Neural cell (in vitro differentiated cells): ENCODE data around the gene ADAMTS2. TPM values are rescaled to one million over a fixed set of nuclear protein-coding genes. Genes with fewer than 3 reads are reported as not detected.

Experiments used
- H2AFZ ChIP-seq: fragments of 200-600, 300-800 bp; sonication (generic), shearing (Covaris generic); 2 replicates; pipeline ENCODE4 v1.6.0; 2014; ENCODE audit warnings: low read depth, mild to moderate bottlenecking, antibody characterized with exemption, low read length, moderate library complexity
- H3F3A ChIP-seq: fragments of 200-600 bp; shearing (Covaris generic); 2 replicates; pipeline ENCODE4 v1.6.1; 2016; ENCODE audit warnings: mild to moderate bottlenecking, moderate library complexity, mixed read lengths, antibody characterized with exemption, low read length; ENCODE audit not compliant: insufficient read depth, poor library complexity, severe bottlenecking
- H3K27ac ChIP-seq: fragments of 200-600, 300-800 bp; sonication (generic), shearing (Covaris generic); 2 replicates; pipeline ENCODE4 v1.5.1; 2014; ENCODE audit warnings: mild to moderate bottlenecking, low read length, moderate library complexity
- H3K27me3 ChIP-seq: fragments of 300-800, 200-600 bp; sonication (generic), shearing (Covaris generic); 2 replicates; pipeline ENCODE4 v1.6.0; 2014; ENCODE audit warnings: mild to moderate bottlenecking, low read depth, low read length, moderate library complexity; ENCODE audit not compliant: insufficient read depth
- H3K36me3 ChIP-seq: fragments of 300-800, 200-600 bp; sonication (generic), shearing (Covaris generic); 2 replicates; pipeline ENCODE4 v1.5.1; 2014; ENCODE audit warnings: mild to moderate bottlenecking, antibody characterized with exemption, low read length, moderate library complexity; ENCODE audit not compliant: insufficient read depth
- H3K4me2 ChIP-seq: fragments of 300-800, 200-600 bp; sonication (generic), shearing (Covaris generic); 2 replicates; pipeline ENCODE4 v1.6.0; 2014; ENCODE audit warnings: mild to moderate bottlenecking, low read length
- H3K4me3 ChIP-seq: fragments of 300-800, 200-600 bp; sonication (generic), shearing (Covaris generic); 2 replicates; pipeline ENCODE4 v1.5.1; 2014; ENCODE audit warnings: mild to moderate bottlenecking, low read length, moderate library complexity
- H3K79me2 ChIP-seq: fragments of 200-600 bp; shearing (Covaris generic); replicated peaks from 2 replicates; pipeline ENCODE4 v1.6.0; 2014; ENCODE audit warnings: mild to moderate bottlenecking, low read length, moderate library complexity; ENCODE audit not compliant: insufficient read depth
- H3K9ac ChIP-seq: fragments of 300-800, 200-600 bp; sonication (generic), shearing (Covaris generic); 2 replicates; pipeline ENCODE4 v1.6.1; 2016; ENCODE audit warnings: mild to moderate bottlenecking, low read length, mixed read lengths
- H3K9me2 ChIP-seq: fragments of 200-600 bp; shearing (Covaris generic); 2 replicates; pipeline ENCODE4 v1.6.1; 2016; ENCODE audit warnings: mild to moderate bottlenecking, low read length, mixed read lengths; ENCODE audit not compliant: insufficient read depth
- H3K9me3 ChIP-seq: fragments of 200-600, 300-800 bp; sonication (generic), shearing (Covaris generic); 2 replicates; pipeline ENCODE4 v1.6.1; 2016; ENCODE audit warnings: mild to moderate bottlenecking, mixed run types, low read length, moderate library complexity, mixed read lengths
- H4K20me1 ChIP-seq: fragments of 200-600 bp; shearing (Covaris generic); 2 replicates; pipeline ENCODE4 v1.6.1; 2016; ENCODE audit warnings: mild to moderate bottlenecking, mixed run types; ENCODE audit not compliant: insufficient read depth
- CTCF ChIP-seq: fragments of 450-650 bp; IDR thresholded peaks from 2 replicates; pipeline ENCODE4 v1.5.1; 2014; ENCODE audit warnings: antibody characterized with exemption, mild to moderate bottlenecking, moderate library complexity; ENCODE audit not compliant: poor library complexity, severe bottlenecking
- EP300 ChIP-seq: fragments of 450-650 bp; conservative IDR thresholded peaks from 2 replicates; pipeline ENCODE4 v1.6.1; 2014; ENCODE audit warnings: antibody characterized with exemption, mild to moderate bottlenecking, moderate library complexity; ENCODE audit not compliant: poor library complexity, severe bottlenecking
- EZH2 ChIP-seq: fragments of 200-600, 300-800 bp; shearing (Covaris generic), sonication (generic); IDR thresholded peaks from 2 replicates; pipeline ENCODE4 v1.6.1; 2014; ENCODE audit warnings: antibody characterized with exemption, low read length, borderline replicate concordance, mild to moderate bottlenecking; ENCODE audit not compliant: insufficient read depth, poor library complexity, severe bottlenecking
- MXI1 ChIP-seq: fragments of 450-650 bp; conservative IDR thresholded peaks from 2 replicates; pipeline ENCODE4 v1.6.1; 2014; ENCODE audit warnings: antibody characterized with exemption, mild to moderate bottlenecking; ENCODE audit not compliant: poor library complexity, severe bottlenecking
- POLR2AphosphoS5 ChIP-seq: IDR thresholded peaks from 2 replicates; pipeline ENCODE4 v1.6.1; 2012
- RAD21 ChIP-seq: fragments of 450-650 bp; conservative IDR thresholded peaks from 2 replicates; pipeline ENCODE4 v1.6.1; 2014; ENCODE audit warnings: antibody characterized with exemption, mild to moderate bottlenecking, moderate library complexity
- REST ChIP-seq: IDR thresholded peaks from 2 replicates; pipeline ENCODE4 v1.6.1; 2012; ENCODE audit warnings: borderline replicate concordance
- SMC3 ChIP-seq: fragments of 450-650 bp; conservative IDR thresholded peaks from 2 replicates; pipeline ENCODE4 v1.6.1; 2014; ENCODE audit warnings: antibody characterized with exemption, mild to moderate bottlenecking, moderate library complexity; ENCODE audit not compliant: poor library complexity
- TAF1 ChIP-seq: IDR thresholded peaks from 2 replicates; pipeline ENCODE4 v1.6.1; 2012; ENCODE audit warnings: low read depth
- polyA plus RNA-seq: library from polyadenylated mRNA; depleted of rRNA; stranded (reverse); fragments of >200 nt; gene quantifications from 2 replicates; pipeline ENCODE4 v1.2.3, GENCODE V29; 2014

ADAMTS2 gene
- polyA plus RNA-seq, 1 donor from 2014 or later: 0.61 TPM

DNA sequence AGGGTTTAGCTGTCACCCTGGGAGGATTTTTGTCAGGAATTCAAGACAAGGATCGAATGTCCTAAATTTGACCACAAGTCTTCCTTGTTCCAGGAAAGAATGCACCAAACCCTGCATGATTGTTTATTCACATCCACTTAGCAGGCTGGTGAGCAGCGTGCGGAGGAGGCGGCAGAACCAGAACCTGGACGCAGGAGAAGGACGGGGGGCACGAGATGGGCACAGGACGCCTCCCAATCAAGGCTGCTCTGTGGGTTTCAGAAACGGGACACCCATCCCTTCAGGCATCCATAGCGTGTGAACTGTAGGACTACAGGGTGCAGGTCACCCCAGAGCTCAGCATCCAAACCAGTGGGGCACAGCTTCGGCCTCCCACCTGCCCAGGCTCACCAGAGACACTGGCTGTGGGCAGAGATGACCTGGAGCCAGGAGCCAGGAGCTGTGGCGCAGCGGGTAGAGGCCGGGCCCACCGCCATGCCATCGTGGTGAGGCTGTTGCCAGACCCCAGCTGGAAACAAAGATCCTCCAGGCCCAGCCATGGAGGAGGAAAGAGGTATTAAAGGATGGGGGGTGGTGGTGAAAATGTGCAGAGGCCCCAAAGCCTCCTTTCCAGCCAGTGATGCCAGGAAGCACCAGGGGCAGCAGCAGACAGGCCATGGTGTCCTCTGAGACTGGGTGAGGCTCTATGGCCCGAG, 32.3 kb upstream of the ADAMTS2 start:
- Histone ChIP-seq H3F3A (no peaks in the 10 kb centered on the region), H3K9me3 (no peaks in the 10 kb centered on the region), H3K4me2 (no peak overlapping the region), H3K79me2 (no peaks in the 10 kb centered on the region), H4K20me1 (no peaks in the 10 kb centered on the region), H3K9me2 (no peaks in the 10 kb centered on the region), H3K9ac (no peak overlapping the region), H2AFZ (no peak overlapping the region), H3K27me3 (no peaks in the 10 kb centered on the region), H3K36me3 (no peaks in the 10 kb centered on the region), H3K27ac (no peak overlapping the region), H3K4me3 (no peak overlapping the region)
- TF ChIP-seq TAF1: no peak
- no peak for TF ChIP-seq EP300
- no peak for TF ChIP-seq POLR2AphosphoS5
- no peak for TF ChIP-seq CTCF
- no peak for TF ChIP-seq SMC3
- no peak for TF ChIP-seq REST
- no peak for TF ChIP-seq MXI1
- no peak for TF ChIP-seq RAD21
- no peak for TF ChIP-seq EZH2

DNA sequence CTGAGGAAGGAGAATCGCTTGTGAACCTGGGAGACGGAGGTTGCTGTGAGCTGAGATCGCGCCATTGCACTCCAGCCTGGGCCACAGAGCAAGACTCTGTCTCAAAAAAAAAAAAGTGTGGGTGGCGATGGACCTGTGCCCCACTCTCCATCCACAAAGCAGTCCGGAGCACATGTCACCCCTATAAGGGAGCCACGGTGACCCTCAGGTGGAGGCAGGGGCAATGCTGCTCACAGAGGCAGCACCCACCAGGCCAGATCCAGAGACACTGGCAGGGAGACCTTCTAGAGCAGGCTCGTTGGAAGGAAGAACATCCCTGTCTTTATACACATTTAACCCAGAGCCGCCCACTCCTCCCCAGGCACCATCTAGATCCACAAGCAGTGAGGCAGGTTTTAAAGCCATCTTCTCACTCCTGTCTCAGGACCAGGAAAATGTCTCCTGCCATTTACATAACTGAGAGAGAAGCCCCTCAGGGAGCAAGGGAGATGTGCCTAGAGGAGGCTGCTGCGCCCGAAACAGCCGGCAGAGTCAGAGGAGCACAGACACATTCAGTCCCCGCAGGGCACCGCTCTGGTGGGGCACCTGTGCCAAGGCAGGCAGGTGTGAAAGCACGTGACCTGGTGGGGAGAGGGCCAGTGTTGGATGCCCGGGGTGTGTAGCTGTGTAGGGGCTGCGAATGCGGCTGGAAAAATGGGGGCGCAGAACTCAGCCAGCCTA, 31.6 kb upstream of the ADAMTS2 start:
- Histone ChIP-seq H2AFZ (no peak overlapping the region), H3K9ac (no peak overlapping the region)
- TF ChIP-seq RAD21: no peak
- no peak for TF ChIP-seq EP300
- TF ChIP-seq SMC3: no peak
- no peak for TF ChIP-seq POLR2AphosphoS5
- TF ChIP-seq EZH2: no peak
- no peak for TF ChIP-seq MXI1

More for the DNA sequence above, 31.6 kb upstream of the ADAMTS2 start:
- H3K4me3 ChIP-seq: no peak overlapping the region
- H3K36me3 ChIP-seq: no peaks in the 10 kb centered on the region
- no peak overlapping the region for H3K27ac ChIP-seq
- H3K9me2 ChIP-seq: no peaks in the 10 kb centered on the region
- H3K9me3 ChIP-seq: no peaks in the 10 kb centered on the region
- H3K4me2 ChIP-seq: no peak overlapping the region
- H3F3A ChIP-seq: no peaks in the 10 kb centered on the region
- H3K27me3 ChIP-seq: no peaks in the 10 kb centered on the region
- no peaks in the 10 kb centered on the region for H4K20me1 ChIP-seq
- H3K79me2 ChIP-seq: no peaks in the 10 kb centered on the region
